Raji (cell line): Measurements from ENCODE around the gene IWS1.
A peak's percentile ranks its signal among the peaks of the same experiment; 100 is the strongest.

Source experiments
- POLR2A ChIP-seq: IDR thresholded peaks from 2 replicates; pipeline ENCODE4 v1.6.1; 2011; ENCODE audit warnings: low read depth, low read length, control low read depth; ENCODE audit not compliant: insufficient read depth

The IWS1 gene

DNA sequence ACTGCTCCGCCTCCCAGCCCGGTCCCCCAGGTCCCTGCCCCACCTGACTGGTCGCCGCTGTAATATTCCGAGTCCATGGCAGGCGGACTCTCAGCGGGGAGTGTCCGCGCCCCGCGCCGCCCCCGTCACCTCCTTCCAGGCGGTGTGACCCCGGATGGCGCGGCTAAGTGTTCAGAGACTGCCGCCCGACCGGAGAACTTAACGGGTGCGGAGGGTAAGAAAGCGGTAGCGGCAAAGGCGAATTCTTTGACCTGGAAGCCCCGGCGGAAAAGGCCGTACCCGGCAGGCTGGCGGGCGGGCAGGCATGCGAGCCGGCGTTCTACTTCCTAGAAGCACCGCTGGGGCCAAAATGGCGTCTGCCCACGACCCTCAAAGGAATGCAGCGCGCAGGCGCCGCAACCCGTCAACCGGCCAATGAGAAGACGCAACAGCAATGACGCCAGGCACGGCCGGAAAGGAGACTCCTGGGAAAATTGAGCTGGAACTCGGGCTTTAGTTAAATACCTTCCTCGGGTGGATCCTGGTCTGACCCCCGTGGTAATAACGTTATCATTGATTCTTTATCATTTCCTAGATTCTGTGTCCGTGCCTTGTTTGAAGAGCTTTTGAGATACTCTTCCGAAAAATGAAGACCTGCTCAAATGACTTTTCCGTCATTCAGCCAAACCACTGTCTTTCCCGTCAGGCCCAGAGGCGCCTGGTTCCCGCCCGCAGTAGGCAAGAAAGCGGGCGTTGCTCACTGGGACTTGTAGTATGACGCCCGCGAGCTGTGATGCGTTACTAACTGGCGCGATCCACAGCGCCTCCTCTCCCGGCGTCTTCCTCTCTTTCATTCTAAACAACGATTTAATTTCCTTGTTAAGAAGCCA lies at the start of gene IWS1:
Gene IWS1, minus strand, starts transcription at position 358 of the 869 bp plus-strand sequence. Its CDS starts 281 bp downstream, at position 77.
- peak; percentile 63 for TF ChIP-seq POLR2A

DNA sequence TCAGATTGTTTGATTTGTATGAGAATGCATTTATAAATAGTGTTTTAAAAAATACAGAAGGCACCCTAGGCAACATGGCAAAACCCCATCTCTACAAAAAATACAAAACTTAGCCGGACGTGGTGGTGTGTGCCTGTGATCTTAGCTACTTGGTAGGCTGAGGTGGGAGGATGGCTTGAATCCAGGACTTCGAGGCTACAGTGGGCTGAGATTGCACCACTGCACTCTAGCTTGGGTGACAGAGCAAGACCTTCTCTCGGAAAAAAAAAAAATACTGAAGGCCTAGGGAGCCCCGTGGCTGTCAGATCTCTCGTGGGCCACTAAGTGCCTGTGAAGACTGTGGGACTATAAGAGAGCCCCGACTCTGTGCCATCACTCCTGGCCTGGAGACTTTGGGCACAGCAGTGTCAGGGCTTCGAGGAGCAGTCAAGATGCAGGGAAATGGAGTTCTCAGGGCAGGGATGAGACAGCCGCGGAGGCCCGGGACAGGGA lies 49.7 kb upstream of the IWS1 start:
- TF ChIP-seq POLR2A: no peak

DNA sequence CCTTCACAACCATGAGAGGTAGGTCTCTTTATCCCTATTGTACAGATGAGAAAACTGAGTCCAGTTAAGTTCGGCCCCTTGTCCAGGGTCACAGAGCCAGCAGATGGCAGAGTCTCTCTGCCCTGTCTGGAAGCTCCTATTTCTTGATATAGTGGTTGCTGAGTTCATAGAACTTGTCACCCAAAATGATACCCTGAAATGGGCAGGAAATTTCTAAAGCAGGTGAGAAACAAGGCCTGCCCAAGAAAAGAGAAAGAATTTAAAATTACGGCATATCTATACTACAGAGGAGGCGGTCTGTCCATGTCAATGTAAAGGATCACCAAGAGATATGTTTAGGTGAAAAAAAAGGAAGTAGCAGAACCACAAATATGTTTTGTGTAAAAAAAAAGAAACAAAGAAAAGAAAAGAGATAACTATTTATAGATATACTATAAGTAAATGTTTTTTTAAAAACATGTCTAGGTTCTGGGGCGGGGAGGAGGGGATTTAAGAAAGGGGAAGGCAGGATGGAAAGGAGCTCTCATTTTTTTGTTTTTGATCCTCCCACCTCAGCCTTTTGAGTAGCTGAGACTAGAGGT lies 49.0 kb upstream of the IWS1 start:
- TF ChIP-seq POLR2A: no peak

DNA sequence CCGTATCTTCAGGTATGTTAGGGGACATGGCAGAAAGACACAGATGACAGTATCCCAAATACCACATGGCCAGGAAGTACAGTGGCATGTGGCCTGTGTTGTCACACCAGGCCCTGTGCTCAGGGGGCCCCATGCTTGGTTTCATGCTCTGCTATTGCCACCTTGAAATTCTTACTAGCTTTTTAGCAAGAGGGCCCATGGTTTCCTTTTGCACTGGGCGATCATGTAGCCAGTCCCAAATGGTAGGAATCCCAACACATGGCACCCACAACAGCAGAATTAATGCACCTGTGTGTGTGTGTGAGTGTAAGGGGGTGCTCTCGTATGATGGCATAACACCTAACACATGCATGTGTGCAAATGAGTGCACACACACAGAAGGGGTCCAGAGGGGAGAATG lies 48.4 kb upstream of the IWS1 start:
- TF ChIP-seq POLR2A: no peak

DNA sequence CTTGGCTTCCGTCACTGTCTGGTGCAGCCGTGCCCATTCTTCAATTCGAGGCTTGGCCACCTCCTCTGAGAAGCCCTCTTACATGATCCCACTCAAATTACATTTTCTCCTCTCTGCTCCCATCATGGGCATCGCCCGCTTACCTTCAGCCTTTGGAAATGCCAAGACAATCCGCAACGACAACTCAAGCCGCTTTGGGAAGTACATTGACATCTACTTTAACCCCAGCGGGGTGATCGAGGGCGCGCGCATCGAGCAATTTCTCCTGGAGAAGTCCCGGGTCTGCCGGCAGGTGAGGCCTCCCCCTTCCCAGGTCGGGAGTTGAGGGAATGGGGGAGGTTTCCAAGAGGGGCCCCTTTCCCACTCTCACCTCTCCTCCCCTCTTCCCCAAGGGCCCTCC lies 47.5 kb upstream of the IWS1 start:
- no peak for TF ChIP-seq POLR2A

DNA sequence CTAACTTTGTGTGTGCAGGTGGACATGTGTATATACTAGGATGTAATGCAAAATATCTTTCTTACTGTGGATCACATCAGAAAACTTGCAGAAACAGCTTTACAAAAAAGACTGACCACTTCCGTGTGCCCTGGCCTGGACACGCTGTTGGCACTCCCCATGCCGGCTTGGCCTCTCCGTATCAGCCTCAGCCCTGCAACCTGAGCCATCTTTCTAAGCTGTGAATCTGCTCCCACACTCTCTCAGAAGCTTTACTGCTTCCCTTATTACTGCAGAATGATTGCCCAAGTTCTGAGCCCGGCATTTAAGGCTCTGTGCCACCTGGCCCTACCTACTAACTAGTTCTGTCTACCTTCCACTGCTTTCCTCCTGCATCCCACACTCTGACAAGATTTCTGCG lies 47.0 kb upstream of the IWS1 start:
- TF ChIP-seq POLR2A: no peak

DNA sequence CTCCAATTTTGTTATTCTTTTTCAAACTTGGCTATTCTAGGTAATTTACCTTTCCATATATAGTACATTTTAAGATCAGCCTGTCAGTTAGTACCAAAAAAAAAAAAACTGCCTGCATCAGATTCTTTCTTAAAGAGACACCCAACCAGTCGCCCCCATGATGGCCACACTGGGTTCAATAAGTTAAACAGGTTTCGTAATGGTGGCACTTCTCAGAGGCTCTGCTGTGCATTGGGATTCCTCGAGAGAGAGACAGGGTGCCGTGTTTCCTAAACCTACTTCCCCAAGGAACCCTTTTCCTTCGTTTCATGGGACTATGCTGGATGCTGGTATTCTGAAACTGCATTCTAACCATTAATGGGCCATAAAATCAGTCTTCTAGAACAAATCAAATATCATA lies 46.6 kb upstream of the IWS1 start:
- TF ChIP-seq POLR2A: no peak

DNA sequence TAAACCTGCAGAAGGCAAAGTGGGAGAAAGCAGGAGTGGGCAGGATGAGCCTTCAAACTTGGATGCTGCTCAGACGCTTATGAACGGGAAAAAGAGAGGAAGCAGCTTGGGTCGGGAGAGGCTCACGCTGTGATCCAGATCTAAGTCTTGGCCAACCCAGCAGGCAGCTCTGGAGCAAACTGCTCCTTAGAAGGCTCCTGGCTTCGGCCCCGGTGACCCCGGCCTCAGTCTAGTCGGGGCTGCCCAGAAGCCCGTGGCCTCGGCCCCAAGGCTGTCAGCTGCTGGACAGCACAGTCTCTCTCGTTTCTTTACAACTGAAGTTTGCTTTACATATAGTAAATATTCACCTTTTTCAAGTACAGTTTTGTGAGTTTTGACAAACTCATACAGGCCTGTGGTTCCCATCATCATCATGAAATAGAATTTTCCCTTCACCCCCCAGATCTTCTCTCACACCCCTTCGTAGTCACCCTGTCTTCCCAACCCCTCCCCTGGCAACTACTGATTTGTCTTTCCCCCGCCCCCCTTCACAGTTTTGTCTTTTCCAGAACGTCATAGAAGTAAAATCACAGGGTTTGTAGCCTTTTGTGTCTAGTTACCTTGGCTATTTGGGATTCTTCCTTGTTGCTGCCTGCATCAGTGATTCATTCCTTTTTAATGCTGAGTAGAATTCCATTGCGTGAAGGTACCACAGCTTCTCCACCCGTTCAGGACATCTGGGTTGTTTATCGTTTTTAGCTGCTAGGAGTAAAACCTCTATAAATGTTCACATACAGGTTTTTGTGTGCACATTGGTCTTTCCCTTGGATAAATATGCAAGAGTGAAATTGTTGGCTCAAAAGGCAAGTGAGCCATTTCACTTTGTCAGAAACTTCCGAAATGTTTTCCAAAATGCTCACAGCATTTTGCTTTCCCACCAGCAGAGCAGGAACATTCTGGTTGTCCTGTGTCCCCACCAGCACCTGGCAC lies 44.3 kb upstream of the IWS1 start:
- TF ChIP-seq POLR2A: no peak

DNA sequence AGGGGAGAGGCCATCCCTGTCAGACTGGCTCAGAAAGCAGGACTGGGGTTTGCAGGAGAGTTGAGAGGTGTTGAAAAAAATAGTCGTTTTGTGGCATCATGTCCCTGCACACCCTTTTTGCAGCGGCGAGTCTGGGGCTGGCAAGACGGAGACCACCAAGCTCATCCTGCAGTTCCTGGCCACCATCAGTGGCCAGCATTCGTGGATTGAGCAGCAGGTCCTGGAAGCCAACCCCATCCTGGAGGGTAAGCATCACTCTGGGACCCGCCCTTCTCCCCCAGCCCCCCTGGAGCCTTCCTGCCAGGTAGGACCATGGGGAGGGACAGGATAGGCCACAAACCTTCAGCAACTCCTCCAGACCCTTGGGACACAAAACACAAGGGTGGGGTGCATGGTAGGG lies 43.4 kb upstream of the IWS1 start:
- no peak for TF ChIP-seq POLR2A

DNA sequence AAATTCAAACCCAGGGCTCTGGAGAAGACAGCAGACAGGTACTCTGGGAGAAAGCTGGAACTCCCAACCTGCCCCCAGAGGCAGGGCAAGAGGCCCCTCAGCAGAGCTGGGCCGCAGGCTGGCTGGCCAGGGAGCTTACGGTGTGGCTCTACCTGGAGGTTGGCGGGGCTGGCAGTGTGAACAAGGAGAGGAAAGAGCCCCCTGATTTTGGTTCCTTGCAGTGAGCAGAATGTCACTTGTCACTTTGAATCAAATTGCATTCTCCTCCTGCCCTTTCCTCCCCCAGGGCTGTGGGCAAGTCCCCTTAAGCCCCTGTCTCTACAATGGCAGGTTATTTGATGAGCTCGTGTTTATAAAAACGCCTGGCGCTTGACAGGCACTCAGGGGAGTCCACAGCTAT lies 41.8 kb upstream of the IWS1 start:
- no peak for TF ChIP-seq POLR2A

DNA sequence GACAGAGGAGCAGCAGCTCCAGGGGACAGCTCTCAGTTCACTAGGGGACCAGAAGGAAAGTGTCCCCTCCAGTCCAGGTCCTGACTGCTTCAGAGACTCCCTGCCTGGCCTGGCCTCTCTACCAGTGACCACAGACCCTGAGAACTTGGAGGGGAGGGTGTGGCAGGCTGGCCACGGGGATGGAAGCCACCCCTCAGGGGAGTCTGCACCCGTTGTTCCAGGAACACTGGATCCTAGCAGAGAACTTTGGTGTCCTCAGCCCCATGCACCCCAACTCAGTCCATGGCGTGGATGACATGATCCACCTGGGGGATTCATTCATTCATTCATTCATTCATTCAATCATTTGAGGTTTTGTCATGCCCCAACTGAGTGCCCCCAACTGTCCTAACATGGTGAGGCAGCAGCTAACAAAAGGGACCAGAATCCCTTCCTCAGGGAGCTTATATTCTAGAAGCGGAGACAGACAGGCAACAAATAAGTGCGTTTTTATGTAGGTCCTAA lies 41.1 kb upstream of the IWS1 start:
- no peak for TF ChIP-seq POLR2A

DNA sequence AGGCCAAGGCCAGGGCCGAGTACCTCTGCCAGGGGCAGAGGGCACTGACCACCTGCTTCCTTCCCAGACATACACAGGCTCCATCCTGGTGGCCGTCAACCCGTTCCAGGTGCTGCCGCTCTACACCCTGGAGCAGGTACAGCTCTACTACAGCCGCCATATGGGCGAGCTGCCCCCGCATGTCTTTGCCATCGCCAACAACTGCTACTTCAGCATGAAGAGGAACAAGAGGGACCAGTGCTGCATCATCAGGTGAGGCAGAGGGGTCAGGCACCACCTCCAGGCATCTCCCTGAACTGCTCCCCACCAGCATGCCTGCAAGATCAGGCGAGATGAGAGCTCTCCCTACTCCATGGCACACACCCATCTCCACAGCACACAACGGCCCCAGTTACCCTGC lies 40.3 kb upstream of the IWS1 start:
- no peak for TF ChIP-seq POLR2A

DNA sequence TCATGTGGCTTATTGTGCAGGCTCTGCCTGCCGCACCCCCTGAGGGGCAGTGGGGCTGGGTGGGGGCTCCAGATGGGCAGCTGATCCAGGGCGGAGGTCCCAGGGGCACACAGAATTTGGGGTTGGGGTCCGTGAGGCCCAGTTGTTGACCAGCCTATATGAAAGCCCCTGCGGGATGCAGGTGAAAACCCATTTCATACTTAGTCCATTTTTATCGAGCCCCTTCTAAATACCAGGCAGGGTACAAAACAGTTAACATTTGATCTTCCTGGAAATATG lies 39.8 kb upstream of the IWS1 start:
- no peak for TF ChIP-seq POLR2A

DNA sequence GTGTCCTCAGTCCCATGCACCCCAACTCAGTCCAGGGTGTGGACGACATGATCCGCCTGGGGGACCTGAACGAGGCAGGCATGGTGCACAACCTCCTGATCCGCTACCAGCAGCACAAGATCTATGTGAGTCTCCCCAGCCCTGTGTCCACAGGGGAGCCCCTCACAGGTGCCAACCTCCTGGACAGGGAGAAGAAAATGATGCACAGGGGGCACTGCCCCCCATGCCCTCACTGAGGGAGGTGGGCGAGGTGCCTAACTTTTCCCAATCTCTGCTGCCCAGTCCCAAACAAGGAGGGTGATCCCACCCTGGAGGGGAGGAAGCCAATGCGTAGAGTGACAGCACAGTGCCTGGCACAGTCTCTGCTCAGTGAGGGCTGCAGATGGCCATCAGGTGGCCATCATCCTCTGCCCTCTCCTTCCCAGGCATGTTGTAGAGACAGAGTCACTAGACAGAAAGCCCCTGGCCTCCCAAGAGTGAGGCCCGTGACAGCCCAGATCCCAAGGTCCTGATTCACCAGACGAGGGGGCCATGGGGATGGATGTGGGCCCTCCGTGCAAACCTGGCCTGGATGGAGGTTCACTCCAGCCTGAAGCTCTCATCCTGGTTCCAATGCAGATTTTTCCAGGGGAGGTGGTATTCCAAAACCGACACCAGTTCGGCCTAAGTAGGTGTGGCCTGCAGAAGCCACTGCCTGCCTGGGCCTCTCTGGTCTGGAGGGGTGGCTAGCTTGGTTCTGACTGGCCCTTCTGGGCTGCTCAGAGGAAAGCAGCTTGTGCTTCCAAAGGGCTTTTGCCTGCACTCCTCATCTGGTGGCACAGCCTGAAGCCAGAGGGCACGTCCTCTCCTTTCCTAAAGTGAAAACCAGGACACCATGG lies 39.2 kb upstream of the IWS1 start:
- no peak for TF ChIP-seq POLR2A

DNA sequence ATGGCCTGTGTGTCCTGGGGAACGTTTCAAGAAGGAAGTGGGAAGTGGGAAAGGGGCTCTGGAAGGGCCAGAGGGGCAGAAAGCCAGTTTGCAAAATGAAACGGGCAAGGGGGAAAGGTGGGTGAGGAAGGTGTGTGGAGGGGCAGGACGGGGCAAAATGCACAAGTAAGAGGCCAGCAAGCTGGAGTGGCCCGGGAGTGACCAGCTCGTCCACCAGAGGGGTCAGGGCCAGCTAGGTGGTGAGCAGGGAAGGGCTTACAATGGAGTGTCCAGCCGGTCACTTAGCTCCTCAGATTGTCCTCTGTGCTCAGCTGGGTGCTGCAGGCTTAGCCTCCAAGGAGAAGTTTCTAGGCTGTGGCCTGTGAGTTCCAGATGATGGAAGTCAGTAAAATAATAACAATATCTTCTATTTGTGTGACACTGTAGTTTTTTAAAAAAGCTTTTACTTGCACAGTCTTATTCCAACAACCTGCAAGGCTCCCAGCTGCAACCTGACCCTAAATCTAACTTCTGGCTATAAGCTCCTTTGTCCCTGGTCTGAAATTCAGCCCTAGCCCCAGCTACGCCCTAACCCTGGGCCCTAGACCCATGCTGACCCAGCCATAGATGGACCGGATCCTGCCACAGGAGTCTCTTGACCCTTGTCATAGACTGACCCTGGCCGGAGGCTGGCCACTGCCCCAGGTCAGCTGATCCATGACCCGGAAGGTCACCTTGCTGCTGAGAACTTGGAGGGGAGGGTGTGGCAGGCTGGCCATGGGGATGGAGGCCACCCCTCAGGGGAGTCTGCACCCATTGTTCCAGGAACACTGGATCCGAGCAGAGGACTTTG lies 38.4 kb upstream of the IWS1 start:
- no peak for TF ChIP-seq POLR2A
